ENCODE measurements around the gene TAF1C.

DNA sequence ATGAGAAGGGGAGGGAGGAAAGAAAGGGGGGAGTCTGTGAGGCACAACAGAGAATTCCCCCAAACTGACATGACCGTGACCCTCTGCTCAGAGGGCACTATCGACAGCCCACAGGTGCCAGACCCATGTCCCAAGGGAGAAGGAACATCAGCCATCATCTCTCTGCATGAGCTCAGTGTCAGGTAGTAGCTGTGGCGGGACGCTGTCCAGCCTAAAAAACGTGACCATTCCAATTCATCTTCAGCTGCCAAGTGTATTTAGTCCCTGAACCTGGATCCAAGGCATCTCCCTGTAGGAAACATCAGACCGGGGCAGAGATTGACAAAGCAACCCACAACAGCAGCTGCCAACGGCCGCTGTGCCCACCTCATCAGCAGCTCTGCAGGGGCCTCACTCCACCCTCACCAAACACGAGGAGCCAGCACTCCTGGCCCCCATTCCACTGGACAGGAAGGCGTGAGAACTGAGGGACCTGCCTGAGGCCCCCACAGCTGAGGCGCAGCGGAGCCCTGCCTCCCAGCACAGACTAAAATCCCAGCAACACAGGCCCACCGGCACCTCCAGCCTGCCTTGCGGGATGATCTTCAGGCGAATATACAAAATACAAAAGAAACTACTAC is 8.6 kb downstream of the TAF1C start:
- TF ChIP-seq, protein P1, sequence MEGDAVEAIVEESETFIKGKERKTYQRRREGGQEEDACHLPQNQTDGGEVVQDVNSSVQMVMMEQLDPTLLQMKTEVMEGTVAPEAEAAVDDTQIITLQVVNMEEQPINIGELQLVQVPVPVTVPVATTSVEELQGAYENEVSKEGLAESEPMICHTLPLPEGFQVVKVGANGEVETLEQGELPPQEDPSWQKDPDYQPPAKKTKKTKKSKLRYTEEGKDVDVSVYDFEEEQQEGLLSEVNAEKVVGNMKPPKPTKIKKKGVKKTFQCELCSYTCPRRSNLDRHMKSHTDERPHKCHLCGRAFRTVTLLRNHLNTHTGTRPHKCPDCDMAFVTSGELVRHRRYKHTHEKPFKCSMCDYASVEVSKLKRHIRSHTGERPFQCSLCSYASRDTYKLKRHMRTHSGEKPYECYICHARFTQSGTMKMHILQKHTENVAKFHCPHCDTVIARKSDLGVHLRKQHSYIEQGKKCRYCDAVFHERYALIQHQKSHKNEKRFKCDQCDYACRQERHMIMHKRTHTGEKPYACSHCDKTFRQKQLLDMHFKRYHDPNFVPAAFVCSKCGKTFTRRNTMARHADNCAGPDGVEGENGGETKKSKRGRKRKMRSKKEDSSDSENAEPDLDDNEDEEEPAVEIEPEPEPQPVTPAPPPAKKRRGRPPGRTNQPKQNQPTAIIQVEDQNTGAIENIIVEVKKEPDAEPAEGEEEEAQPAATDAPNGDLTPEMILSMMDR (tag by site-specific recombination; IDR thresholded peaks at IDR 0.05), result no peak
- no peak for TF ChIP-seq ZNF585B (tag by site-specific recombination; IDR thresholded peaks at IDR 0.05)
- no peak for TF ChIP-seq ZNF146 (tag by site-specific recombination; IDR thresholded peaks at IDR 0.05)
- TF ChIP-seq, protein P2, sequence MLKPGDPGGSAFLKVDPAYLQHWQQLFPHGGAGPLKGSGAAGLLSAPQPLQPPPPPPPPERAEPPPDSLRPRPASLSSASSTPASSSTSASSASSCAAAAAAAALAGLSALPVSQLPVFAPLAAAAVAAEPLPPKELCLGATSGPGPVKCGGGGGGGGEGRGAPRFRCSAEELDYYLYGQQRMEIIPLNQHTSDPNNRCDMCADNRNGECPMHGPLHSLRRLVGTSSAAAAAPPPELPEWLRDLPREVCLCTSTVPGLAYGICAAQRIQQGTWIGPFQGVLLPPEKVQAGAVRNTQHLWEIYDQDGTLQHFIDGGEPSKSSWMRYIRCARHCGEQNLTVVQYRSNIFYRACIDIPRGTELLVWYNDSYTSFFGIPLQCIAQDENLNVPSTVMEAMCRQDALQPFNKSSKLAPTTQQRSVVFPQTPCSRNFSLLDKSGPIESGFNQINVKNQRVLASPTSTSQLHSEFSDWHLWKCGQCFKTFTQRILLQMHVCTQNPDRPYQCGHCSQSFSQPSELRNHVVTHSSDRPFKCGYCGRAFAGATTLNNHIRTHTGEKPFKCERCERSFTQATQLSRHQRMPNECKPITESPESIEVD (tag by site-specific recombination; IDR thresholded peaks at IDR 0.05), result no peak
- TF ChIP-seq ZEB2 (tag by site-specific recombination; IDR thresholded peaks at IDR 0.05), result no peak
- TF ChIP-seq GFI1B (tag by site-specific recombination; IDR thresholded peaks at IDR 0.05), result no peak
